Subcutaneous adipose tissue (tissue), 4 donors: ENCODE results near the gene TAS2R4. TPM values are rescaled to one million over a fixed set of nuclear protein-coding genes. Genes with fewer than 3 reads are reported as not detected.

Source experiments
- total RNA-seq, 4 donors: library from RNA; depleted of rRNA; stranded (reverse); fragments of >200 nt; gene quantifications; one replicate each; pipeline ENCODE4 v1.1.0, GENCODE V29; 2016
- TF ChIP-seq, protein P1 (sequence below): fragments of 450-650 bp; IDR thresholded peaks from one replicate; pipeline ENCODE4 v1.5.1; 2016; ENCODE audit warnings: low read depth, mild to moderate bottlenecking, control low read depth, antibody characterized with exemption, moderate library complexity

TAS2R4 gene
- total RNA-seq, 4 donors from 2014 or later: 0.51 to 3.8 (median 2.1) TPM

DNA sequence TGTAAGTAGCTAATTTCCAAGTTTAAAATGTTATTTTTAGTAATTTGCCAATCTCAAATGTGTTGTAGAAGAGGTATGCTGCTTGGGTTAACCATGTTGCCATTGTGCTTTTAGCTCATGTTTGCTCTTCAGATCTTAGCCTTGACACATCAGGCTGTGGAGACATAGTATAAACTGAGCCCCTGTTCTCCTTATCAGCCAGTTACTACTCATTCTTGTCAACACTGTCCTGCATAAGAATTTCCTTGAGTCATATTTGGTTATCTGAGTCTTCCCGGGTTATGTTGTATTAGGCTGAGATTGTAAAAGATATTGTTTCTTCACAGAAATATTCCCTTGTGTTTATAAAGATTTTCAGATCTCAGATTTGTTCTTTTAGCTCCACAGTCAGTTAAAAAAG is 34.2 kb upstream of the TAS2R4 start:
- TF ChIP-seq, protein P1, sequence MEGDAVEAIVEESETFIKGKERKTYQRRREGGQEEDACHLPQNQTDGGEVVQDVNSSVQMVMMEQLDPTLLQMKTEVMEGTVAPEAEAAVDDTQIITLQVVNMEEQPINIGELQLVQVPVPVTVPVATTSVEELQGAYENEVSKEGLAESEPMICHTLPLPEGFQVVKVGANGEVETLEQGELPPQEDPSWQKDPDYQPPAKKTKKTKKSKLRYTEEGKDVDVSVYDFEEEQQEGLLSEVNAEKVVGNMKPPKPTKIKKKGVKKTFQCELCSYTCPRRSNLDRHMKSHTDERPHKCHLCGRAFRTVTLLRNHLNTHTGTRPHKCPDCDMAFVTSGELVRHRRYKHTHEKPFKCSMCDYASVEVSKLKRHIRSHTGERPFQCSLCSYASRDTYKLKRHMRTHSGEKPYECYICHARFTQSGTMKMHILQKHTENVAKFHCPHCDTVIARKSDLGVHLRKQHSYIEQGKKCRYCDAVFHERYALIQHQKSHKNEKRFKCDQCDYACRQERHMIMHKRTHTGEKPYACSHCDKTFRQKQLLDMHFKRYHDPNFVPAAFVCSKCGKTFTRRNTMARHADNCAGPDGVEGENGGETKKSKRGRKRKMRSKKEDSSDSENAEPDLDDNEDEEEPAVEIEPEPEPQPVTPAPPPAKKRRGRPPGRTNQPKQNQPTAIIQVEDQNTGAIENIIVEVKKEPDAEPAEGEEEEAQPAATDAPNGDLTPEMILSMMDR: no peak

DNA sequence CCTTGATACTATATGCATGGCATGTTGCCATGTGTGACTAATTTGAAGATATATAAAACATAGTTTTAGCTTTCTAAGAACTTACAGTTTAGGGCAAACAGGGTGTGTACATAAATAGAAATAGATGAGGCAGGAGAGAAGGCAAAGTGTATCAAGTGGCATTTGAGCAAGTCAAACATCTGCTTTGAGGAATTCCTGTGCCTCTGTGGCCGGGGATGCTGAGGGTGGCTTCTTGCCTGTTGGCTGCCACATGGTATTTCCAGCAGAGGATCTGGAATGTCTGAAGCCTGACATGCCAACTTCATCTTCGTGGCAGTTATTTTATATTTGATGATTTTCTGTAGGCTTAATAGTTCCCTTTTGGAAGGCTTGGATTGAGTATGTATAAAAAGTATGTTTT is 32.3 kb upstream of the TAS2R4 start:
- TF ChIP-seq, protein P1: no peak

DNA sequence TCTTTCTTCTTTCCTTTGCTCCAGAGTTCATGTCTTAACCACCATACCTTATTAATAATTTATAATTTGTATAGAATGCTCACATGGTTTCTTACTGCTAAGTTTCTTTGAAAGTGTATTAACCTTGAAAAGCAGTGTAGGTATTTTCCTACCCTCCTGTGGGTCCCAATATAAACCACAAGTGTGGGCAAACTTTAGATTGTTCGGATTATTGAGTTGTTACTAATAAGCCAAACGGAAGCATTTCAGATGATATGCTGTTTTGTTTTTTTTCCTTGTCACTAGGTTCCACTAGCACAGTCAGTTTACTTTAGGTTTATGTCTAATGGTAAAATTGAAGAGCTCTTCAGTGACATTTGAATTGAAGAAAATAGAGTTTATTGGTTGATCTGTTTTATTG is 28.1 kb upstream of the TAS2R4 start:
- TF ChIP-seq, protein P1: no peak

DNA sequence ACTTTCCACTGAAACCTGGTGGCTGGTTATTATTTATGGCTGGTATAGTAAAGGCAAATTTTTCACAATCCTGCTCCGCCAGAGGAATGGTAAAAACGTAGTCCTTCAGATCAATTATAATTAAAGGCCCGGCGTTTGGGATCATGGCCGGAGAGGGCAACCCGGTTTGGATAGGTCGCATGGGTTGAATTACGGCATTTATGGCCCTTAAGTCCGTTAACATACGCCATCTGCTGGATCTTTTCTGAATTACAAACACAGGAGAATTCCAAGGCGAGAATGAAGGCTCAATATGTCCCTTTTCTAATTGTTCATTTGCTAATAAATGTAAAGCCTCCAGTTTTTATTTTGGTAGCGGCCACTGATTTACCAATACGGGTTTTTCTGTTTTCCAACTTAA is 23.8 kb upstream of the TAS2R4 start:
- TF ChIP-seq, protein P1: no peak

DNA sequence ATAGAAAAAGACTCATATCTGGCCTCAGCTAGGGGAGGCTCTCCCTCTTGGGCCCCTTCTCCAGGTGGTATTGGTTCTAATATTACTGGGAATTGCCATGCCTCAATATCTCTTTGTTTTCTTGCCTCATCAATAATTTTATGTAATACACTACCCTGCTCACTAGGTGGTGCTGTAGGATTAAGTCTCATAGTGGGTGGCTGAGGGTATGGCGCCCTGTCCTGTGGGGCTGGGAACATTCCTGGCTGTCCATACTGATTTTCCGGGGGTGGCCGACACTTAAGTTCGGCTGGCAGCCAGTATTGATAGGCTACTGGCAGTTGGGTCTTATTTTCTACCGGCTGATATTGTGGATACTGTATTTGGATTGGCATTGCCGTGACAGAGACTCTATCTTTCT is 21.5 kb upstream of the TAS2R4 start:
- TF ChIP-seq, protein P1: no peak

DNA sequence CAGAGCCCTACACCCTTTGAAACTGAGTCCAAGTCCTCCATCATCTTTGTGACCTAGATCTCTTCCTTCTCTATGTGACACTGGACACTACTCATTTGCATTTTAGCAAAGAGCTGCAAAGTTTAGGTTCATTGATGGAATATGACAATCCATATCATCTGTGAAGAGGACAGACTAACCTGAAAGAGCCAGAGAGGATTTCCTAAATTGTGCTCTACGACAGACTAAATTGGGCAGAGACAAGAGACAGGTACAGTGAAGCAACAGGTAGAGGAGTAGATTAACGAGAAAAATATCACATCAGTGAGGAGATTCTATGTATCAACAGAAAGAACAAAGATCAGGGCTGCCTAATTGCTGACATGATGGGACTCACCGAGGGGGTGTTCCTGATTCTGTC is 12.7 kb upstream of the TAS2R4 start, which contains the start of gene TAS2R3:
TSS of gene TAS2R3 (plus strand) at position 301 of the 400 bp plus-strand sequence. CDS start at position 363, 62 bp downstream.
- TF ChIP-seq, protein P1: no peak

DNA sequence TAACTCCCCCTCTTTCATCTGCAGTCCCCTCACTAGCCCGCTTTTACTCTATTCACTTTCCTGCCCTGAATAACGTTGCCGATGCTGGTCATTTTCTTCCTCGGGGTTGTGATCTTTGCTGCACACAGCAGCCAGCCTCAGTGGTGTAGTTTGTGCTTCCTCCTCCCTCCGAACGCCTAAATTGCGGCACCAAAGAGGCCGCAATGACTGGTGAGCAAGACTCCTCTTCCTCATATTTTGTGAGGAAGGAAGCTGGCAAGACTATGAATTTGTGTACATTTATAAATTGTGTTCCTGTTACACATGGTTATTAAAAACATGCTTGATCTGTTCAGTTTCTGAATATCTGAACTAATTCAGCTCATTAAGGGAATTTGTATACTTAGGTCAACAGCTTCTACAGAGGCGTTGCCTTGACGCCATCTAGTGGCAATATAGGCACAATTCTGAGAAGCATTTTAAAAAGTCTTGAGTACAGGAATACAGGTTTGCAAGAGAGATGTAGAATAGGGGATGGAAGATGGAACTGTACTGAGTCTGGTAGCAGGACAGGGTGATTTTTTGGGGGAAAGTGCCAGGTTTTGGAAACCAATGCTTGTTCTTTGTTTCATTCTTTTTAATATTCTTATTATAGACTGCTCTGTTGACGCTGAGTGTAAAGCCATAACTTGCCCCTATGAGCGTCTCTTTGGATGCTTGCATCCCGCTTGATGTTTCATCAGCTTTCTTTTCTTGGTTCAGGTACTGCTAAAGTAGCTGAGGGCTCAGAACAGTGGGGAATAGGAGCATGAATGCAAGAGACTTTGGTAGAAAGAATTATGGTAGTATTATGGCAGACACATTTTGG is 9.5 kb downstream of the TAS2R4 start:
- TF ChIP-seq, protein P1: no peak
